Endodermal cell (in vitro differentiated cells): ENCODE data around the gene FREM3. TPM values are rescaled to one million over a fixed set of nuclear protein-coding genes. Genes with fewer than 3 reads are reported as not detected.

ENCODE experiments used
- DNase-seq: peaks from one replicate; pipeline ENCODE4 v3.0.0-alpha.2; 2017
- H3K27ac ChIP-seq: 2 replicates; pipeline ENCODE4 v1.5.1; 2013; ENCODE audit warnings: mild to moderate bottlenecking, low read depth, low read length, moderate library complexity
- H3K27me3 ChIP-seq: 2 replicates; pipeline ENCODE4 v1.6.1; 2013; ENCODE audit warnings: mild to moderate bottlenecking, low read length, moderate library complexity; ENCODE audit not compliant: insufficient read depth, control insufficient read depth, poor library complexity, severe bottlenecking
- H3K36me3 ChIP-seq: 2 replicates; pipeline ENCODE4 v1.7.0; 2013; ENCODE audit warnings: mild to moderate bottlenecking, low read length, moderate library complexity; ENCODE audit not compliant: control insufficient read depth, insufficient read depth
- H3K4me1 ChIP-seq: one replicate; pipeline ENCODE4 v1.7.0; 2013; ENCODE audit warnings: low read length; ENCODE audit not compliant: control insufficient read depth, insufficient read depth
- H3K4me3 ChIP-seq: 2 replicates; pipeline ENCODE4 v1.5.1; 2013; ENCODE audit warnings: mild to moderate bottlenecking, low read length, moderate library complexity
- H3K9ac ChIP-seq: 2 replicates; pipeline ENCODE4 v1.6.1; 2013; ENCODE audit warnings: mild to moderate bottlenecking, low read length, moderate library complexity; ENCODE audit not compliant: poor library complexity, severe bottlenecking; ENCODE audit errors: extremely low read depth
- H3K9me3 ChIP-seq: 2 replicates; pipeline ENCODE4 v1.6.1; 2013; ENCODE audit warnings: mild to moderate bottlenecking, low read length, moderate library complexity; ENCODE audit not compliant: control insufficient read depth
- H3K27ac Mint-ChIP-seq: 2 replicates; pipeline ENCODE4 v1.8.0; 2020; ENCODE audit warnings: mixed read lengths
- H3K27me3 Mint-ChIP-seq: 2 replicates; pipeline ENCODE4 v1.8.0; 2021; ENCODE audit warnings: mild to moderate bottlenecking, mixed read lengths; ENCODE audit not compliant: insufficient read depth
- H3K36me3 Mint-ChIP-seq: 2 replicates; pipeline ENCODE4 v1.8.0; 2020; ENCODE audit warnings: low read depth, mixed read lengths
- H3K4me1 Mint-ChIP-seq: 2 replicates; pipeline ENCODE4 v1.8.0; 2020; ENCODE audit warnings: mixed read lengths
- H3K4me3 Mint-ChIP-seq: 2 replicates; pipeline ENCODE4 v1.8.0; 2020; ENCODE audit warnings: mild to moderate bottlenecking, moderate library complexity, mixed read lengths
- H3K9me3 Mint-ChIP-seq: 2 replicates; pipeline ENCODE4 v1.8.0; 2020; ENCODE audit warnings: mild to moderate bottlenecking, mixed read lengths
- CTCF ChIP-seq: fragments of 200-600 bp; sonication (generic); conservative IDR thresholded peaks from 2 replicates; pipeline ENCODE4 v1.5.0; 2021; ENCODE audit warnings: antibody characterized with exemption, mild to moderate bottlenecking
- WGBS, 2 experiments: methylation state at CpG; one replicate each; pipeline versions ENCODE4 v1.1.5 to v1.1.7; 2013; ENCODE audit warnings: missing lambda C conversion rate in 2 of 2, mixed read lengths in 1 of 2; ENCODE audit not compliant: insufficient coverage in 1 of 2, insufficient read length in 1 of 2; 5-methylcytosine and 5-hydroxymethylcytosine counted together
- total RNA-seq, 2 donors: library from RNA; stranded (reverse); fragmentation: NEBNext Ultra II Directional in 1 of 2; extraction: Animal tissue kit (Norgen Biotek cat#: 25700) in 1 of 2; gene quantifications; 2 replicates in 1 of 2; 3 replicates in 1 of 2; pipeline ENCODE4 v1.2.1, GENCODE V29; 2021

FREM3 gene
- total RNA-seq, 2 donors from 2014 or later, result 0.13 to 0.20 TPM

- Mint-ChIP-seq H3K4me1 (no peaks in the 10 kb centered on the region), H3K9me3 (peaks cover 1% of the 10 kb centered on the region)
- H3K9ac ChIP-seq, result no peak overlapping the region
Measured at GRCh38 chr4:143606480-143606879, 94.0 kb downstream of the FREM3 start.

GRCh38 chr4:143599827-143600226 lies 100.6 kb downstream of the FREM3 start:
- Mint-ChIP-seq H3K36me3 (no peaks in the 10 kb centered on the region), H3K27me3 (no peaks in the 10 kb centered on the region), H3K4me3 (no peak overlapping the region), H3K4me1 (no peaks in the 10 kb centered on the region), H3K9me3 (peaks cover 2% of the 10 kb centered on the region), H3K27ac (no peak overlapping the region)
- Histone ChIP-seq H3K27ac (no peak overlapping the region), H3K36me3 (no peaks in the 10 kb centered on the region), H3K4me3 (no peak overlapping the region), H3K9me3 (no peaks in the 10 kb centered on the region), H3K27me3 (no peaks in the 10 kb centered on the region), H3K9ac (no peak overlapping the region), H3K4me1 (no peaks in the 10 kb centered on the region)
- 96 to 100% methylated on average over 1 of the region's 1 CpG for WGBS, 2 experiments
- DNase-seq, result no peak
- TF ChIP-seq CTCF, result no peak

More at GRCh38 chr4:143606480-143606879, 94.0 kb downstream of the FREM3 start:
- Mint-ChIP-seq H3K27ac (no peak overlapping the region), H3K27me3 (no peaks in the 10 kb centered on the region), H3K36me3 (no peaks in the 10 kb centered on the region), H3K4me3 (no peak overlapping the region)
- Histone ChIP-seq H3K9me3 (no peaks in the 10 kb centered on the region), H3K27me3 (no peaks in the 10 kb centered on the region), H3K27ac (no peak overlapping the region), H3K4me3 (no peak overlapping the region), H3K4me1 (no peaks in the 10 kb centered on the region), H3K36me3 (no peaks in the 10 kb centered on the region)
- DNase-seq, result no peak
- TF ChIP-seq CTCF, result no peak
- 77 to 89% methylated on average over 1 to 3 of the region's 3 CpGs for WGBS, 2 experiments

GRCh38 chr4:143598816-143599215 lies 101.7 kb downstream of the FREM3 start:
- Histone ChIP-seq H3K4me3 (no peak overlapping the region), H3K27me3 (no peaks in the 10 kb centered on the region), H3K36me3 (no peaks in the 10 kb centered on the region), H3K9me3 (peaks cover 6% of the 10 kb centered on the region), H3K9ac (no peak overlapping the region), H3K27ac (no peak overlapping the region), H3K4me1 (no peaks in the 10 kb centered on the region)
- Mint-ChIP-seq H3K36me3 (peaks cover 4% of the 10 kb centered on the region), H3K27me3 (no peaks in the 10 kb centered on the region), H3K9me3 (peaks cover 11% of the 10 kb centered on the region), H3K4me1 (no peaks in the 10 kb centered on the region), H3K27ac (no peak overlapping the region), H3K4me3 (no peak overlapping the region)
- no peak for TF ChIP-seq CTCF
- no peak for DNase-seq
